Hepatocyte (in vitro differentiated cells): ENCODE results near the gene SLC6A7. TPM values are rescaled to one million over a fixed set of nuclear protein-coding genes. Genes with fewer than 3 reads are reported as not detected.

ENCODE experiments used
- DNase-seq: peaks from one replicate; pipeline ENCODE4 v3.0.0-alpha.2; 2016; ENCODE audit warnings: low spot score
- H2AFZ ChIP-seq: fragments of 200-600 bp; sonication (generic); 2 replicates; pipeline ENCODE4 v1.6.0; 2016; ENCODE audit warnings: antibody characterized with exemption, mild to moderate bottlenecking
- H3K27ac ChIP-seq: fragments of 200-600 bp; sonication (generic); 2 replicates; pipeline ENCODE4 v1.5.1; 2016; ENCODE audit warnings: mild to moderate bottlenecking
- H3K27me3 ChIP-seq: fragments of 200-600 bp; sonication (generic); 2 replicates; pipeline ENCODE4 v1.6.1; 2016
- H3K36me3 ChIP-seq: fragments of 200-600 bp; sonication (generic); replicated peaks from 2 replicates; pipeline ENCODE4 v1.5.1; 2016; ENCODE audit warnings: low read depth; ENCODE audit not compliant: insufficient read depth
- H3K4me1 ChIP-seq: fragments of 200-600 bp; sonication (generic); 2 replicates; pipeline ENCODE4 v1.5.1; 2016; ENCODE audit warnings: mild to moderate bottlenecking, moderate library complexity; ENCODE audit not compliant: insufficient read depth
- H3K4me2 ChIP-seq: fragments of 200-600 bp; sonication (generic); 2 replicates; pipeline ENCODE4 v1.6.0; 2016
- H3K4me3 ChIP-seq: fragments of 200-600 bp; sonication (generic); 2 replicates; pipeline ENCODE4 v1.5.1; 2016; ENCODE audit warnings: mild to moderate bottlenecking
- H3K79me2 ChIP-seq: fragments of 200-600 bp; sonication (generic); 2 replicates; pipeline ENCODE4 v1.6.0; 2017; ENCODE audit warnings: mild to moderate bottlenecking
- H3K9me2 ChIP-seq: fragments of 200-600 bp; sonication (generic); replicated peaks from 2 replicates; pipeline ENCODE4 v1.6.0; 2017; ENCODE audit warnings: mild to moderate bottlenecking; ENCODE audit not compliant: insufficient read depth
- H3K9me3 ChIP-seq: fragments of 200-600 bp; sonication (generic); 2 replicates; pipeline ENCODE4 v1.5.1; 2016; ENCODE audit warnings: low read depth, mild to moderate bottlenecking
- H4K20me1 ChIP-seq: fragments of 200-600 bp; sonication (generic); 2 replicates; pipeline ENCODE4 v1.6.0; 2016; ENCODE audit warnings: mild to moderate bottlenecking; ENCODE audit not compliant: insufficient read depth, poor library complexity, severe bottlenecking
- EZH2 ChIP-seq: fragments of 200-600 bp; sonication (generic); IDR thresholded peaks from 2 replicates; pipeline ENCODE4 v1.6.1; 2016; ENCODE audit warnings: antibody characterized with exemption, mild to moderate bottlenecking, borderline replicate concordance
- EZH2phosphoT487 ChIP-seq: fragments of 200-600 bp; sonication (generic); IDR thresholded peaks from one replicate; pipeline ENCODE4 v1.6.1; 2018; ENCODE audit warnings: antibody characterized with exemption, mild to moderate bottlenecking, low read depth, moderate library complexity; ENCODE audit not compliant: unreplicated experiment, severe bottlenecking
- WGBS: methylation state at CpG from one replicate; pipeline ENCODE4 v1.1.6; 2016; ENCODE audit warnings: low lambda C conversion rate; ENCODE audit errors: missing lambda C conversion rate; 5-methylcytosine and 5-hydroxymethylcytosine counted together
- polyA plus RNA-seq: library from polyadenylated mRNA; unstranded; fragments of >200 nt; fragmentation: Nextera tagmentation; extraction: Ambion mirVana; gene quantifications from 2 replicates; pipeline ENCODE4 v1.2.1, GENCODE V29; 2016
- total RNA-seq: library from RNA; depleted of rRNA; stranded (reverse); fragments of >200 nt; gene quantifications from 2 replicates; pipeline ENCODE4 v1.2.3, GENCODE V29; 2014
- TF ChIP-seq, protein P1 (sequence below): fragments of 200-600 bp; sonication (generic); IDR thresholded peaks from 2 replicates; pipeline ENCODE4 v1.5.1; 2016; ENCODE audit warnings: antibody characterized with exemption, mild to moderate bottlenecking; ENCODE audit not compliant: poor library complexity

Gene SLC6A7
- total and polyA plus RNA-seq, 2 experiments from 2014 or later, result 0.39 to 1.1 TPM

DNA sequence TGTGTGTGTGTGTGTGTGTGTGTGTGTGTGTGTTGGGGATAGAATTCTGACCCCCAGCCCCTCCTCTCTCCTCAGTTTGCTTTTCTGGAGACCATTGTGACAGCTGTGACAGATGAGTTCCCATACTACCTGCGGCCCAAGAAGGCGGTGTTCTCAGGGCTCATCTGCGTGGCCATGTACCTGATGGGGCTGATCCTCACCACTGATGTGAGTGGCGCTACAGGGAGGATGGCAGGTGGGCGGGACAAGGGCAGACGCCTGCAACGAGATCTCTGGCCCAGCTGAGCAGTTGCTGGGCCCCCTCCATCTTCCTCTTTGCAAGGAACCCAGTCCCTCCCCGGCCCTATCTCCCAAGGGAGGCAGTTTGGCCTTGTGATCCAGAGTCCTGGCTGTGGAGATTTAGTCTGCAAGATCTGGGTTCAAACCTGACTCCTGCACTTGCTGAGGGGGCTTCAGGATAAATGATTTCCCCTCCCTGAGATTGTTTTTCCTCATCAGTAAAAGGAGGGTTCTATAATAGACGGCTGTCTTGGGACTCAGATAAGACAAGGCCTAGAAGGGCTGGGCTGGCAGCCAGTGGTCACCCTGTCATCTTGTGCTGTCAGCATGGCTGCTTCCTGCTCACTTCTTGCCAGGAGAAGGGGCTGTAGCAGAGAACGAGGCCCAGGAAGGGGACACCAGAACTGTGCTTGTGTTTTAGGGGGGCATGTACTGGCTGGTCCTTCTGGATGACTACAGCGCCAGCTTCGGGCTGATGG, 14.1 kb downstream of the SLC6A7 start:
- Histone ChIP-seq H3K79me2 (no peaks in the 10 kb centered on the region), H3K9me2 (no peaks in the 10 kb centered on the region), H3K9me3 (no peaks in the 10 kb centered on the region), H3K4me1 (no peaks in the 10 kb centered on the region), H4K20me1 (no peaks in the 10 kb centered on the region), H3K36me3 (no peaks in the 10 kb centered on the region), H3K27me3 (no peaks in the 10 kb centered on the region), H3K4me2 (no peak overlapping the region), H3K27ac (no peak overlapping the region), H3K4me3 (no peak overlapping the region), H2AFZ (no peak overlapping the region)
- no peak for DNase-seq
- WGBS, result 83% methylated on average over 12 of the region's 12 CpGs
- no peak for TF ChIP-seq EZH2phosphoT487
- TF ChIP-seq, protein P1, sequence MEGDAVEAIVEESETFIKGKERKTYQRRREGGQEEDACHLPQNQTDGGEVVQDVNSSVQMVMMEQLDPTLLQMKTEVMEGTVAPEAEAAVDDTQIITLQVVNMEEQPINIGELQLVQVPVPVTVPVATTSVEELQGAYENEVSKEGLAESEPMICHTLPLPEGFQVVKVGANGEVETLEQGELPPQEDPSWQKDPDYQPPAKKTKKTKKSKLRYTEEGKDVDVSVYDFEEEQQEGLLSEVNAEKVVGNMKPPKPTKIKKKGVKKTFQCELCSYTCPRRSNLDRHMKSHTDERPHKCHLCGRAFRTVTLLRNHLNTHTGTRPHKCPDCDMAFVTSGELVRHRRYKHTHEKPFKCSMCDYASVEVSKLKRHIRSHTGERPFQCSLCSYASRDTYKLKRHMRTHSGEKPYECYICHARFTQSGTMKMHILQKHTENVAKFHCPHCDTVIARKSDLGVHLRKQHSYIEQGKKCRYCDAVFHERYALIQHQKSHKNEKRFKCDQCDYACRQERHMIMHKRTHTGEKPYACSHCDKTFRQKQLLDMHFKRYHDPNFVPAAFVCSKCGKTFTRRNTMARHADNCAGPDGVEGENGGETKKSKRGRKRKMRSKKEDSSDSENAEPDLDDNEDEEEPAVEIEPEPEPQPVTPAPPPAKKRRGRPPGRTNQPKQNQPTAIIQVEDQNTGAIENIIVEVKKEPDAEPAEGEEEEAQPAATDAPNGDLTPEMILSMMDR, result no peak
- TF ChIP-seq EZH2, result no peak

DNA sequence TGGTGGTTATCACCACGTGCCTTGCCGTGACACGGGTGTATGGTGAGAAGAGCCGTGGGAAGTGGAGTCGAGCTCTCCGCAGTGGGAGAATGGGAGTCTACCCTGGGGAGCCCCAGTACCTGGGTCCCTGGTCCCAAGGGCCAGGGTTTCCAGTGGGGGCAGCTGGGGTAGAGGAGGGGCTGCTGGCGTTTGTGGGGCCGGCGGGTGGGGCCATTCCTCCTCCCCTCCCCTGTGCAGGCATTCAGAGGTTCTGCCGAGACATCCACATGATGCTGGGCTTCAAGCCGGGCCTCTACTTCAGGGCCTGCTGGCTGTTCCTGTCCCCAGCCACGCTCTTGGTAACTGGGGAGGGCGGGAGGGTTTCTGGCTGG, 14.7 kb downstream of the SLC6A7 start:
- Histone ChIP-seq H3K79me2 (no peaks in the 10 kb centered on the region), H3K4me3 (no peak overlapping the region), H3K4me2 (no peak overlapping the region), H3K4me1 (no peaks in the 10 kb centered on the region), H3K27me3 (no peaks in the 10 kb centered on the region), H4K20me1 (no peaks in the 10 kb centered on the region), H3K36me3 (no peaks in the 10 kb centered on the region), H2AFZ (no peak overlapping the region), H3K9me3 (no peaks in the 10 kb centered on the region), H3K9me2 (no peaks in the 10 kb centered on the region), H3K27ac (no peak overlapping the region)
- WGBS, result 98% methylated on average over 7 of the region's 13 CpGs
- DNase-seq, result no peak
- TF ChIP-seq EZH2 (no peak), EZH2phosphoT487 (no peak)
- TF ChIP-seq, protein P1, result no peak

DNA sequence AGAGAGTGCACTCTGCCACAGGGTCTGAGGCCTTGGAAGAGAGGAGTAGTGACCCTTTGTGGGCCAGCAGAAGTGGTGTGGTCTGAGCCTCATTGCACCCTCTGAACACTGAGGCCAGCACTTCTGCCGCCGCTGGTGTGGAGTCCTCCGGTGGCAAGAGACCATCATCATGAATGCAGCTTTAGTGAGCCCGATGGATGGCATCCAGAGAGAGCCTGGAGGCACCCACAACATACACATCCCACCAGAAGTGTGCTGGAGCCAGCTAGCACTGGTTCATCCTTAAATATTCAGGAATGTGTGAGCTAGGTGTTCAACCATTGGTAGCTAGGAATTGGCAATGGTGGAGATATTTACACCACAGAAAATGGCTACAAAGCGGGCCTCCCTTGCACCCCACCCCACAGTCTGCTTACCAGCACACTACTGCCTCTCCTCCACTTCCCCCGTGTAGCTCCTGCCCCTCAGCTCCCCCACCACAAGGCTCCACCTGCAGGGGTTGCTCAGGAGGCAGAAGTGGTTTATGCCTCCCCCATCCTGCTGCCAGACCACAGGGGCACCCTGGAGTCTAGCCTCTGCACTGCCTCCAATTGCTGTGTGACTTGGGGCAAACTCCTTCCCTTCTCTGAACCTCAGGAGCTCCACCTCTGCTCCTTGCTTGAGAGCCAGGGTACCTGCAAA, 16.4 kb downstream of the SLC6A7 start:
- DNase-seq, result no peak
- Histone ChIP-seq H3K27me3 (no peaks in the 10 kb centered on the region), H2AFZ (no peak overlapping the region), H3K9me2 (no peaks in the 10 kb centered on the region), H3K4me3 (no peak overlapping the region), H3K4me1 (peaks cover 5% of the 10 kb centered on the region), H3K79me2 (no peaks in the 10 kb centered on the region), H3K36me3 (no peaks in the 10 kb centered on the region), H3K4me2 (no peak overlapping the region), H3K9me3 (no peaks in the 10 kb centered on the region), H4K20me1 (no peaks in the 10 kb centered on the region), H3K27ac (no peak overlapping the region)
- whole genome bisulfite sequencing, result 81% methylated on average over 6 of the region's 6 CpGs
- no peak for TF ChIP-seq EZH2

DNA sequence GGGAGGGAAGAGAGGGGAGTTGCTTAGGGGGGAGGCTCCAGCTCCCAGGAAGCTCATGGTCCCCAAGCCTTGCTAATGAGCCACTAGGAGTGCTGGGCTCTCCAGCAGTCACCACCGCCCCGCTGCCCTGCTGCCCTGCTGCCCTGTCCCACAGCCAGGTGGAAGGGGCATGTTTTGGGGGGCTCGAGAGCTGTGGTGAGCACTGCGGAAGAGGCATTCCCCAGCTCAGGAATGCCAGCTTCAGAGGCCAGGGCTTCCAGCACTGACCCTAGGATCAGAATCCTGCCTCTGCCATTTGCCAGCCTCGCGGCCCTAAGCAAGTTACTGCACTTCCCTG, 16.9 kb downstream of the SLC6A7 start:
- Histone ChIP-seq H3K79me2 (no peaks in the 10 kb centered on the region), H3K4me1 (peaks cover 10% of the 10 kb centered on the region), H4K20me1 (no peaks in the 10 kb centered on the region), H3K27me3 (no peaks in the 10 kb centered on the region), H3K9me3 (no peaks in the 10 kb centered on the region), H3K4me2 (no peak overlapping the region), H2AFZ (no peak overlapping the region), H3K4me3 (no peak overlapping the region), H3K36me3 (no peaks in the 10 kb centered on the region), H3K9me2 (no peaks in the 10 kb centered on the region), H3K27ac (no peak overlapping the region)
- DNase-seq, result no peak
- WGBS, result 95% methylated on average over 6 of the region's 6 CpGs
- TF ChIP-seq EZH2phosphoT487, result no peak
- no peak for TF ChIP-seq EZH2
- TF ChIP-seq, protein P1, result no peak
